K562 (cell line): ENCODE results near the gene SLC13A4. TPM values are rescaled to one million over a fixed set of nuclear protein-coding genes. Genes with fewer than 3 reads are reported as not detected.

Experiments used
- AFF1 ChIP-seq, 2 experiments: fragments of 450-650 bp; IDR thresholded peaks; 2 replicates each; pipeline ENCODE4 v1.6.1; 2018; ENCODE audit warnings: mild to moderate bottlenecking in 2 of 2, low read depth in 1 of 2; ENCODE audit not compliant: partially characterized antibody in 2 of 2
- CBX3 ChIP-seq, 2 experiments: IDR thresholded peaks; 1 replicate in 1 of 2; 2 replicates in 1 of 2; pipeline ENCODE4 v1.6.1; 2012; ENCODE audit warnings: inconsistent platforms in 2 of 2, low read length in 2 of 2, borderline replicate concordance in 1 of 2, control low read depth in 1 of 2
- CREBBP ChIP-seq: IDR thresholded peaks from one replicate; pipeline ENCODE4 v1.6.1; 2012; ENCODE audit warnings: low read depth, mild to moderate bottlenecking, control low read depth, inconsistent platforms, low read length
- JUND ChIP-seq, 2 experiments: IDR thresholded peaks; 2 replicates in 1 of 2; 3 replicates in 1 of 2; pipeline ENCODE4 v1.6.1; 2011; ENCODE audit warnings: borderline replicate concordance in 2 of 2, low read depth in 2 of 2, low read length in 2 of 2, improper control_type of control experiment in 1 of 2, missing biosample characterization in 1 of 2, missing genetic modification characterization in 1 of 2, missing genetic modification reagents in 1 of 2
- L3MBTL2 ChIP-seq: fragments of 450-650 bp; IDR thresholded peaks from 2 replicates; pipeline ENCODE4 v1.6.1; 2016; ENCODE audit warnings: mild to moderate bottlenecking, moderate library complexity
- PTBP1 ChIP-seq: fragments of 200-400 bp; formaldehyde crosslinking; IDR thresholded peaks from 2 replicates; pipeline ENCODE4 v1.6.1; 2017; ENCODE audit warnings: low read depth, low read length
- RAD21 ChIP-seq, 2 experiments: fragments of 250-450 bp in 1 of 2; fragments of 450-650 bp in 1 of 2; sonication (Bioruptor Pico) in 1 of 2; formaldehyde crosslinking in 1 of 2; IDR thresholded peaks in 1 of 2; conservative IDR thresholded peaks in 1 of 2; 2 replicates each; pipeline versions ENCODE4 v1.4.0 to v1.8.0; 2020 to 2022; ENCODE audit warnings: mild to moderate bottlenecking in 2 of 2, moderate library complexity in 1 of 2
- RBFOX2 ChIP-seq: fragments of 200-400 bp; formaldehyde crosslinking; IDR thresholded peaks from 2 replicates; pipeline ENCODE4 v1.6.1; 2017; ENCODE audit warnings: low read depth, mild to moderate bottlenecking, low read length, moderate library complexity
- SUPT5H ChIP-seq: fragments of 450-650 bp; IDR thresholded peaks from 2 replicates; pipeline ENCODE4 v1.6.1; 2016
- ZNF174 ChIP-seq: fragments of 250-450 bp; sonication (Bioruptor Pico); IDR thresholded peaks from 2 replicates; pipeline ENCODE4 v1.4.0; 2020; ENCODE audit warnings: mild to moderate bottlenecking
- ZNF184 ChIP-seq: sonication (generic); formaldehyde crosslinking; IDR thresholded peaks from 2 replicates; pipeline ENCODE4 v1.5.0; 2020; ENCODE audit warnings: missing genetic modification reagents
- polyA plus RNA-seq, 8 experiments: library from polyadenylated mRNA; depleted of rRNA in 4 of 8; stranded (reverse) in 5 of 8; unstranded in 3 of 8; fragments of >200 nt; fragmentation: Nextera tagmentation in 2 of 8; fragmentation: Illumina TruSeq in 1 of 8; extraction: Ambion mirVana in 2 of 8; extraction: Trizol in 1 of 8; gene quantifications; 2 replicates each; pipeline versions ENCODE4 v1.2.1 to v1.2.3, GENCODE V29; 2011 to 2014; ENCODE audit warnings: inconsistent platforms in 1 of 8, missing spikeins in 1 of 8
- total RNA-seq, 7 experiments: library from RNA; depleted of rRNA in 6 of 7; stranded (reverse); fragments of >200 nt in 6 of 7; fragmentation: Illumina TruSeq in 2 of 7; extraction: Trizol in 2 of 7; gene quantifications; 2 replicates each; pipeline versions ENCODE4 v1.2.1 to v1.2.3, GENCODE V29; 2011 to 2021; ENCODE audit warnings: low replicate concordance in 1 of 7
- TF ChIP-seq, protein P1 (sequence below): fragments of 250-450 bp; sonication (Bioruptor Pico); IDR thresholded peaks from 2 replicates; pipeline ENCODE4 v1.4.0; 2020; ENCODE audit warnings: mild to moderate bottlenecking, moderate library complexity
- TF ChIP-seq, protein P2 (sequence below): sonication (generic); formaldehyde crosslinking; IDR thresholded peaks from 2 replicates; pipeline ENCODE4 v1.8.1; 2023; ENCODE audit warnings: mild to moderate bottlenecking, missing genetic modification reagents
- TF ChIP-seq, protein P3 (sequence below): fragments of 200-800 bp; sonication (Bioruptor generic); IDR thresholded peaks from 2 replicates; pipeline ENCODE4 v1.6.1; 2017; ENCODE audit warnings: missing genetic modification characterization, missing compliant biosample characterization

The SLC13A4 gene
- total and polyA plus RNA-seq, 9 of the 15 experiments (the other 6 are each of a cell fraction or from before 2014, with no cell fraction given): 0.11 to 1.0 (median 0.36) TPM

- TF ChIP-seq, protein P1, sequence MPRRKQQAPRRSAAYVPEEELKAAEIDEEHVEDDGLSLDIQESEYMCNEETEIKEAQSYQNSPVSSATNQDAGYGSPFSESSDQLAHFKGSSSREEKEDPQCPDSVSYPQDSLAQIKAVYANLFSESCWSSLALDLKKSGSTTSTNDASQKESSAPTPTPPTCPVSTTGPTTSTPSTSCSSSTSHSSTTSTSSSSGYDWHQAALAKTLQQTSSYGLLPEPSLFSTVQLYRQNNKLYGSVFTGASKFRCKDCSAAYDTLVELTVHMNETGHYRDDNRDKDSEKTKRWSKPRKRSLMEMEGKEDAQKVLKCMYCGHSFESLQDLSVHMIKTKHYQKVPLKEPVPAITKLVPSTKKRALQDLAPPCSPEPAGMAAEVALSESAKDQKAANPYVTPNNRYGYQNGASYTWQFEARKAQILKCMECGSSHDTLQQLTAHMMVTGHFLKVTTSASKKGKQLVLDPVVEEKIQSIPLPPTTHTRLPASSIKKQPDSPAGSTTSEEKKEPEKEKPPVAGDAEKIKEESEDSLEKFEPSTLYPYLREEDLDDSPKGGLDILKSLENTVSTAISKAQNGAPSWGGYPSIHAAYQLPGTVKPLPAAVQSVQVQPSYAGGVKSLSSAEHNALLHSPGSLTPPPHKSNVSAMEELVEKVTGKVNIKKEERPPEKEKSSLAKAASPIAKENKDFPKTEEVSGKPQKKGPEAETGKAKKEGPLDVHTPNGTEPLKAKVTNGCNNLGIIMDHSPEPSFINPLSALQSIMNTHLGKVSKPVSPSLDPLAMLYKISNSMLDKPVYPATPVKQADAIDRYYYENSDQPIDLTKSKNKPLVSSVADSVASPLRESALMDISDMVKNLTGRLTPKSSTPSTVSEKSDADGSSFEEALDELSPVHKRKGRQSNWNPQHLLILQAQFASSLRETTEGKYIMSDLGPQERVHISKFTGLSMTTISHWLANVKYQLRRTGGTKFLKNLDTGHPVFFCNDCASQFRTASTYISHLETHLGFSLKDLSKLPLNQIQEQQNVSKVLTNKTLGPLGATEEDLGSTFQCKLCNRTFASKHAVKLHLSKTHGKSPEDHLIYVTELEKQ (CRISPR knock-in tag): no peak
- TF ChIP-seq, protein P2, sequence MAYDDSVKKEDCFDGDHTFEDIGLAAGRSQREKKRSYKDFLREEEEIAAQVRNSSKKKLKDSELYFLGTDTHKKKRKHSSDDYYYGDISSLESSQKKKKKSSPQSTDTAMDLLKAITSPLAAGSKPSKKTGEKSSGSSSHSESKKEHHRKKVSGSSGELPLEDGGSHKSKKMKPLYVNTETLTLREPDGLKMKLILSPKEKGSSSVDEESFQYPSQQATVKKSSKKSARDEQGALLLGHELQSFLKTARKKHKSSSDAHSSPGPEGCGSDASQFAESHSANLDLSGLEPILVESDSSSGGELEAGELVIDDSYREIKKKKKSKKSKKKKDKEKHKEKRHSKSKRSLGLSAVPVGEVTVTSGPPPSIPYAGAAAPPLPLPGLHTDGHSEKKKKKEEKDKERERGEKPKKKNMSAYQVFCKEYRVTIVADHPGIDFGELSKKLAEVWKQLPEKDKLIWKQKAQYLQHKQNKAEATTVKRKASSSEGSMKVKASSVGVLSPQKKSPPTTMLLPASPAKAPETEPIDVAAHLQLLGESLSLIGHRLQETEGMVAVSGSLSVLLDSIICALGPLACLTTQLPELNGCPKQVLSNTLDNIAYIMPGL (CRISPR knock-in tag): no peak
- TF ChIP-seq CREBBP (no peak), ZNF184 (CRISPR knock-in tag) (no peak), JUND (IDR thresholded peaks at IDR 0.05; ENCODE audit: borderline replicate concordance, low read depth, low read length) (0 out of 2 replicates have a peak, but pooled peaks have one; percentile 9), JUND (tag; IDR thresholded peaks at IDR 0.05; ENCODE audit: borderline replicate concordance, low read depth, low read length) (no peak; the same call in 2 of the 3 replicates), PTBP1 (no peak), CBX3 (IDR thresholded peaks at IDR 0.05; ENCODE audit: borderline replicate concordance in 1 of 2, low read length in 2 of 2) (0 out of 3 replicates have a peak, but pooled peaks of 1 of the 2 experiments have one; percentile 22), ZNF174 (no peak), AFF1 (IDR thresholded peaks at IDR 0.05; ENCODE audit: low read depth in 1 of 2, partially characterized antibody in 2 of 2) (no peak), L3MBTL2 (no peak), RAD21 (CRISPR knock-in tag; conservative IDR thresholded peaks at IDR 0.05 in 1 of 2, IDR thresholded peaks at IDR 0.05 in 1 of 2) (peak in 1 of 2 experiments; percentile 61; a peak in 2 of 4 replicates), SUPT5H (no peak), RBFOX2 (no peak)
- TF ChIP-seq, protein P3, sequence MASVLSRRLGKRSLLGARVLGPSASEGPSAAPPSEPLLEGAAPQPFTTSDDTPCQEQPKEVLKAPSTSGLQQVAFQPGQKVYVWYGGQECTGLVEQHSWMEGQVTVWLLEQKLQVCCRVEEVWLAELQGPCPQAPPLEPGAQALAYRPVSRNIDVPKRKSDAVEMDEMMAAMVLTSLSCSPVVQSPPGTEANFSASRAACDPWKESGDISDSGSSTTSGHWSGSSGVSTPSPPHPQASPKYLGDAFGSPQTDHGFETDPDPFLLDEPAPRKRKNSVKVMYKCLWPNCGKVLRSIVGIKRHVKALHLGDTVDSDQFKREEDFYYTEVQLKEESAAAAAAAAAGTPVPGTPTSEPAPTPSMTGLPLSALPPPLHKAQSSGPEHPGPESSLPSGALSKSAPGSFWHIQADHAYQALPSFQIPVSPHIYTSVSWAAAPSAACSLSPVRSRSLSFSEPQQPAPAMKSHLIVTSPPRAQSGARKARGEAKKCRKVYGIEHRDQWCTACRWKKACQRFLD: no peak
Observed at GRCh38 chr7:135704074-135704473, 23.9 kb downstream of the SLC13A4 start (continued).
